ENCODE data around the gene INPP5J.

DNA sequence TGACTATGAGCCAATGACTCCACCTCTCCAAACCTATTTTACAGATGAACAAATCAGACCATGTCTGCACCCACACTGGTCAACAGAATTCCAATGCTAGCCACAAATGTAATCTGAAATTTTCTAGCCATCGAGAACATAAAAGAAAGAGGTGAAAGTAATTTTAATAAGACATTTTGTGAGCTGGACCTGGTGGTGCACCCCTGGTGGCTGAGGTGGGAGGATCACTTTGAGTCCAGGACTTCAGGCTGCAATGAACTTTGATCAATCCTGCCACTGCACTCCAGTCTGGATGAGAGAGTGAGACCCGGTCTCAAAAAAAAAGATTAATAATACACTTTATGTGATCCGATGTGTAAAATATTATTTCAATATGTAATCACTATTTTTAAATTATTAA is 27.8 kb downstream of the INPP5J start:
- TF ChIP-seq, protein P1, sequence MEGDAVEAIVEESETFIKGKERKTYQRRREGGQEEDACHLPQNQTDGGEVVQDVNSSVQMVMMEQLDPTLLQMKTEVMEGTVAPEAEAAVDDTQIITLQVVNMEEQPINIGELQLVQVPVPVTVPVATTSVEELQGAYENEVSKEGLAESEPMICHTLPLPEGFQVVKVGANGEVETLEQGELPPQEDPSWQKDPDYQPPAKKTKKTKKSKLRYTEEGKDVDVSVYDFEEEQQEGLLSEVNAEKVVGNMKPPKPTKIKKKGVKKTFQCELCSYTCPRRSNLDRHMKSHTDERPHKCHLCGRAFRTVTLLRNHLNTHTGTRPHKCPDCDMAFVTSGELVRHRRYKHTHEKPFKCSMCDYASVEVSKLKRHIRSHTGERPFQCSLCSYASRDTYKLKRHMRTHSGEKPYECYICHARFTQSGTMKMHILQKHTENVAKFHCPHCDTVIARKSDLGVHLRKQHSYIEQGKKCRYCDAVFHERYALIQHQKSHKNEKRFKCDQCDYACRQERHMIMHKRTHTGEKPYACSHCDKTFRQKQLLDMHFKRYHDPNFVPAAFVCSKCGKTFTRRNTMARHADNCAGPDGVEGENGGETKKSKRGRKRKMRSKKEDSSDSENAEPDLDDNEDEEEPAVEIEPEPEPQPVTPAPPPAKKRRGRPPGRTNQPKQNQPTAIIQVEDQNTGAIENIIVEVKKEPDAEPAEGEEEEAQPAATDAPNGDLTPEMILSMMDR (IDR thresholded peaks at IDR 0.05) = no peak
- TF ChIP-seq EP300 (IDR thresholded peaks at IDR 0.05) (no peak), POLR2A (IDR thresholded peaks at IDR 0.05) (no peak)

Data from ovary (tissue), 3 donors.